WTC11 (cell line): ENCODE measurements around the gene GBF1. TPM values are rescaled to one million over a fixed set of nuclear protein-coding genes. Genes with fewer than 3 reads are reported as not detected.

Experiments used
- ATAC-seq: fragments of 200-7000 bp; cut with Tn5 transposase; 2 replicates; pipeline ENCODE4 v1.10.0; 2021; ENCODE audit warnings: mild to moderate bottlenecking, moderate library complexity
- CTCF ChIA-PET: fragments of 300-600 bp; sonication (Branson Sonifier 250); formaldehyde crosslinking; loops from one replicate; lab custom pipeline; 2021; ENCODE audit warnings: antibody characterized with exemption; lab: Charles Lee
- POLR2A ChIA-PET: fragments of 350-600 bp; sonication (Branson Sonifier 250); formaldehyde crosslinking; loops from one replicate; lab custom pipeline; 2021; ENCODE audit warnings: antibody characterized with exemption; lab: Charles Lee
- DNase-seq: peaks from one replicate; pipeline ENCODE4 v3.0.0; 2021; ENCODE audit warnings: low spot score
- H3K27ac Mint-ChIP-seq: 2 replicates; pipeline ENCODE4 v1.8.0; 2021; ENCODE audit warnings: mixed read lengths
- H3K27me3 Mint-ChIP-seq: 2 replicates; pipeline ENCODE4 v1.8.0; 2021; ENCODE audit warnings: low read depth, mild to moderate bottlenecking, moderate library complexity, mixed read lengths
- H3K36me3 Mint-ChIP-seq: 2 replicates; pipeline ENCODE4 v1.8.0; 2021; ENCODE audit warnings: mixed read lengths
- H3K4me1 Mint-ChIP-seq: 2 replicates; pipeline ENCODE4 v1.8.0; 2022; ENCODE audit warnings: mixed read lengths
- H3K4me3 Mint-ChIP-seq: 2 replicates; pipeline ENCODE4 v1.8.0; 2021; ENCODE audit warnings: mild to moderate bottlenecking, moderate library complexity, mixed read lengths
- H3K9me3 Mint-ChIP-seq: 2 replicates; pipeline ENCODE4 v1.8.0; 2021; ENCODE audit warnings: mixed read lengths
- E2F5 ChIP-seq: sonication (generic); formaldehyde crosslinking; IDR thresholded peaks from 2 replicates; pipeline ENCODE4 v1.8.1; 2022; ENCODE audit warnings: mild to moderate bottlenecking, moderate library complexity, missing genetic modification reagents
- ETV6 ChIP-seq: sonication (generic); formaldehyde crosslinking; IDR thresholded peaks from 2 replicates; pipeline ENCODE4 v1.8.1; 2022; ENCODE audit warnings: mild to moderate bottlenecking, missing genetic modification reagents
- MAX ChIP-seq: sonication (generic); formaldehyde crosslinking; IDR thresholded peaks from 2 replicates; pipeline ENCODE4 v1.8.0; 2022; ENCODE audit warnings: mild to moderate bottlenecking, missing genetic modification reagents
- SP1 ChIP-seq: sonication (generic); formaldehyde crosslinking; conservative IDR thresholded peaks from 2 replicates; pipeline ENCODE4 v1.8.1; 2022; ENCODE audit warnings: missing genetic modification reagents
- TEAD4 ChIP-seq: sonication (generic); formaldehyde crosslinking; IDR thresholded peaks from 2 replicates; pipeline ENCODE4 v1.8.0; 2022; ENCODE audit warnings: mild to moderate bottlenecking, missing genetic modification reagents
- TP53 ChIP-seq: sonication (generic); formaldehyde crosslinking; IDR thresholded peaks from 2 replicates; pipeline ENCODE4 v1.8.1; 2023; ENCODE audit warnings: mild to moderate bottlenecking, missing genetic modification reagents
- ZNF121 ChIP-seq: sonication (generic); formaldehyde crosslinking; IDR thresholded peaks from 2 replicates; pipeline ENCODE4 v1.8.0; 2023; ENCODE audit warnings: missing genetic modification reagents
- ZNF232 ChIP-seq: sonication (generic); formaldehyde crosslinking; IDR thresholded peaks from 2 replicates; pipeline ENCODE4 v1.8.0; 2022; ENCODE audit warnings: mild to moderate bottlenecking, missing genetic modification reagents
- total RNA-seq: library from RNA; stranded (reverse); gene quantifications from 3 replicates; pipeline ENCODE4 v1.2.3, GENCODE V29; 2021
- TF ChIP-seq, protein P1 (sequence below): sonication (generic); formaldehyde crosslinking; IDR thresholded peaks from 2 replicates; pipeline ENCODE4 v1.8.1; 2022; ENCODE audit warnings: missing genetic modification reagents, borderline replicate concordance
- TF ChIP-seq, protein P2 (sequence below): sonication (generic); formaldehyde crosslinking; IDR thresholded peaks from 2 replicates; pipeline ENCODE4 v1.8.1; 2023; ENCODE audit warnings: mild to moderate bottlenecking, missing genetic modification reagents, moderate library complexity
- TF ChIP-seq, protein P3 (sequence below): sonication (generic); formaldehyde crosslinking; IDR thresholded peaks from 2 replicates; pipeline ENCODE4 v1.8.1; 2022; ENCODE audit warnings: low read depth, mild to moderate bottlenecking, moderate library complexity, missing genetic modification reagents, borderline replicate concordance
- TF ChIP-seq, protein P4 (sequence below): sonication (generic); formaldehyde crosslinking; IDR thresholded peaks from 2 replicates; pipeline ENCODE4 v1.8.0; 2023; ENCODE audit warnings: missing genetic modification reagents
- TF ChIP-seq, protein P5 (sequence below): fragments of 250-450 bp; sonication (Bioruptor Pico); IDR thresholded peaks from 2 replicates; pipeline ENCODE4 v1.9.0; 2021; ENCODE audit warnings: mild to moderate bottlenecking, borderline replicate concordance
- TF ChIP-seq, protein P6 (sequence below): sonication (generic); formaldehyde crosslinking; IDR thresholded peaks from 2 replicates; pipeline ENCODE4 v1.8.1; 2023; ENCODE audit warnings: mild to moderate bottlenecking, moderate library complexity, missing genetic modification reagents
- TF ChIP-seq, protein P7 (sequence below): sonication (generic); formaldehyde crosslinking; IDR thresholded peaks from 2 replicates; pipeline ENCODE4 v1.8.0; 2023; ENCODE audit warnings: mild to moderate bottlenecking, missing genetic modification reagents

Gene GBF1
- total RNA-seq, 1 experiment from 2014 or later, result 32.4 TPM

DNA sequence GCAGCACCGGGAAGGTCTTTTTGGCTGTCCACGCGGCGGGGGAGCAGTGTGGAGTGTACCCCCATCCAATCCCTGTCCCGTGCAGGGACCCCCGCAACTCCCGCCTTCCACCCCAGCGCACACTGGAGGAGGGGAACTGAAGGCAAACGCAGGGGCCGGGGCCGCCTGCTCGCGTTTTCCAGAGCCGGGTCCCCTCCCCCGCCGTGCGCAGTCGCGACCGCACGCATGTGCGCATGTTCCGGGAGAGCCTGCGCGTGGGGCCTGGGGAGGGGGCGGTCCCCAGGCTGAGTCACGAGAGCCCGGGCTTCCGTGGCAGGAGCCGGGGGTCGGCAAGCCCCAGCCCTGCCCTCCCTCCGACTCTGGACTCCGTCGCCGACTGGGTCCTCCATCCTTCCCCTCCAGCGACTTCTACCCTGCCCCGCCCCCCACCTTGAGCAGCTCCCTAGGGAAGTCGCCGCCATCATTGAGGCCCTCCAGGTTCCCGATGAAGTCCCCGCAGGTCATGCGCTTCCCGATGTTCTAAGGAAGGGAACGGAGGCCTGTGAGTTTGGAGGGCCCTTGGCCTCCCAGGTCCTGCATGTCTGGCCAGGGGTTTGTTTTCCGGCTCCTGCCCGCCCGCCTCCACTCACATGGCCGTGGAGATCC, 165.2 kb downstream of the GBF1 start (continued):
- TF ChIP-seq, protein P1, sequence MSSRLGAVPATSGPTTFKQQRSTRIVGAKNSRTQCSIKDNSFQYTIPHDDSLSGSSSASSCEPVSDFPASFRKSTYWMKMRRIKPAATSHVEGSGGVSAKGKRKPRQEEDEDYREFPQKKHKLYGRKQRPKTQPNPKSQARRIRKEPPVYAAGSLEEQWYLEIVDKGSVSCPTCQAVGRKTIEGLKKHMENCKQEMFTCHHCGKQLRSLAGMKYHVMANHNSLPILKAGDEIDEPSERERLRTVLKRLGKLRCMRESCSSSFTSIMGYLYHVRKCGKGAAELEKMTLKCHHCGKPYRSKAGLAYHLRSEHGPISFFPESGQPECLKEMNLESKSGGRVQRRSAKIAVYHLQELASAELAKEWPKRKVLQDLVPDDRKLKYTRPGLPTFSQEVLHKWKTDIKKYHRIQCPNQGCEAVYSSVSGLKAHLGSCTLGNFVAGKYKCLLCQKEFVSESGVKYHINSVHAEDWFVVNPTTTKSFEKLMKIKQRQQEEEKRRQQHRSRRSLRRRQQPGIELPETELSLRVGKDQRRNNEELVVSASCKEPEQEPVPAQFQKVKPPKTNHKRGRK (CRISPR knock-in tag), result no peak
- TF ChIP-seq, protein P2, sequence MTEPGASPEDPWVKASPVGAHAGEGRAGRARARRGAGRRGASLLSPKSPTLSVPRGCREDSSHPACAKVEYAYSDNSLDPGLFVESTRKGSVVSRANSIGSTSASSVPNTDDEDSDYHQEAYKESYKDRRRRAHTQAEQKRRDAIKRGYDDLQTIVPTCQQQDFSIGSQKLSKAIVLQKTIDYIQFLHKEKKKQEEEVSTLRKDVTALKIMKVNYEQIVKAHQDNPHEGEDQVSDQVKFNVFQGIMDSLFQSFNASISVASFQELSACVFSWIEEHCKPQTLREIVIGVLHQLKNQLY (CRISPR knock-in tag), result no peak
- 0 out of 2 replicates have a peak, but pooled peaks have one; percentile 10 for TF ChIP-seq SP1
- TF ChIP-seq MAX, result peak; percentile 72; the same call in 1 of the 2 replicates
- TF ChIP-seq, protein P3, sequence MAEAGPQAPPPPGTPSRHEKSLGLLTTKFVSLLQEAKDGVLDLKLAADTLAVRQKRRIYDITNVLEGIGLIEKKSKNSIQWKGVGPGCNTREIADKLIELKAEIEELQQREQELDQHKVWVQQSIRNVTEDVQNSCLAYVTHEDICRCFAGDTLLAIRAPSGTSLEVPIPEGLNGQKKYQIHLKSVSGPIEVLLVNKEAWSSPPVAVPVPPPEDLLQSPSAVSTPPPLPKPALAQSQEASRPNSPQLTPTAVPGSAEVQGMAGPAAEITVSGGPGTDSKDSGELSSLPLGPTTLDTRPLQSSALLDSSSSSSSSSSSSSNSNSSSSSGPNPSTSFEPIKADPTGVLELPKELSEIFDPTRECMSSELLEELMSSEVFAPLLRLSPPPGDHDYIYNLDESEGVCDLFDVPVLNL (CRISPR knock-in tag), result no peak
- TF ChIP-seq TP53 (CRISPR knock-in tag), result 0 out of 2 replicates have a peak, but pooled peaks have one; percentile 52
- 0 out of 2 replicates have a peak, but pooled peaks have one; percentile 22 for TF ChIP-seq E2F5
- 0 out of 2 replicates have a peak, but pooled peaks have one; percentile 32 for TF ChIP-seq ZNF232 (CRISPR knock-in tag)
- TF ChIP-seq, protein P4, sequence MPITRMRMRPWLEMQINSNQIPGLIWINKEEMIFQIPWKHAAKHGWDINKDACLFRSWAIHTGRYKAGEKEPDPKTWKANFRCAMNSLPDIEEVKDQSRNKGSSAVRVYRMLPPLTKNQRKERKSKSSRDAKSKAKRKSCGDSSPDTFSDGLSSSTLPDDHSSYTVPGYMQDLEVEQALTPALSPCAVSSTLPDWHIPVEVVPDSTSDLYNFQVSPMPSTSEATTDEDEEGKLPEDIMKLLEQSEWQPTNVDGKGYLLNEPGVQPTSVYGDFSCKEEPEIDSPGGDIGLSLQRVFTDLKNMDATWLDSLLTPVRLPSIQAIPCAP, result no peak

DNA sequence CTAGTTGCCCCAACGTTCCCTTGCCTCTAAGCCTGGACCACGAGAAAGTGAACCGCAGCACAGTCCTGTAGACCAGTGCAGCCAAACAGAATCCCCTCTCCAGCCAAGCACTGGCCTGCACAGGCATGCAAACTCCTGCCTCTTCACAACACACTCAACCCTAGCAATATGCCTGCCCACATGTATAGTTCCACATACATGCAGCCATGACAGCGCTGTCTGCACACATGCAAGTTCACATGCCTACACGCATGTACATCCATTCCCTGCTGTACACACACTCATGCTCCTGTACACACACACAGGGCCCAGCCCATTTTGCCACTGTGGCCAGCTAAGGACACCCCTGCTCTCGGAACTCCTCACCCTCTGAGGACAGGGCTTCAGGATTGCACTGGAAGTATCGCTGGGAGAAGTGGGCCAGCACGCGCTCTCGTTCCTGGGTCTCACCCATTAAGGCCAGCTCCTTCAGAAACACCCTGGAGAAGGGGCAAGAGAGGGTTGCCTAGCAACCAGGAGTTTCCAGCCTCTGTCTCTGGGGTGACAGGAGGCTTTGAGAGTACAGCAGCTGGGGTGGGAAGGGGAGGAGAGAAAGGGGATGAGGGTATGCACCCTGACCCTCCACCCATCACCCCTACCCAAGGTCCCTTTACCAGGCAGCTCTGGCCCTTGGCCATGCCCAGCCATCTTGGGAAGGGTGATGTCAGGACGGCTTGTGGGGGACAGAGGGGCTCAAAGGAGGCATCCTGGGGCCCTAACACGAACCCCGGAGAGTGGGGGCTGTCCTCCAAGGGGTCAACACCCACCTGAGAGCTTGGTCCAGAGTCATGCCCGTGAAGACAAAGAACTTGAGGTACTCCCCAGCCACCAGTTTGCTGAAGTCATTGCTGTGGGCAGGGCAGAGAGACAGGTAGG, 166.3 kb downstream of the GBF1 start:
- DNase-seq, result no peak

More for the DNA sequence above, 166.3 kb downstream of the GBF1 start:
- TF ChIP-seq TEAD4 (CRISPR knock-in tag) (no peak), ETV6 (CRISPR knock-in tag) (no peak), ZNF121 (CRISPR knock-in tag) (no peak)
- TF ChIP-seq, protein P5, sequence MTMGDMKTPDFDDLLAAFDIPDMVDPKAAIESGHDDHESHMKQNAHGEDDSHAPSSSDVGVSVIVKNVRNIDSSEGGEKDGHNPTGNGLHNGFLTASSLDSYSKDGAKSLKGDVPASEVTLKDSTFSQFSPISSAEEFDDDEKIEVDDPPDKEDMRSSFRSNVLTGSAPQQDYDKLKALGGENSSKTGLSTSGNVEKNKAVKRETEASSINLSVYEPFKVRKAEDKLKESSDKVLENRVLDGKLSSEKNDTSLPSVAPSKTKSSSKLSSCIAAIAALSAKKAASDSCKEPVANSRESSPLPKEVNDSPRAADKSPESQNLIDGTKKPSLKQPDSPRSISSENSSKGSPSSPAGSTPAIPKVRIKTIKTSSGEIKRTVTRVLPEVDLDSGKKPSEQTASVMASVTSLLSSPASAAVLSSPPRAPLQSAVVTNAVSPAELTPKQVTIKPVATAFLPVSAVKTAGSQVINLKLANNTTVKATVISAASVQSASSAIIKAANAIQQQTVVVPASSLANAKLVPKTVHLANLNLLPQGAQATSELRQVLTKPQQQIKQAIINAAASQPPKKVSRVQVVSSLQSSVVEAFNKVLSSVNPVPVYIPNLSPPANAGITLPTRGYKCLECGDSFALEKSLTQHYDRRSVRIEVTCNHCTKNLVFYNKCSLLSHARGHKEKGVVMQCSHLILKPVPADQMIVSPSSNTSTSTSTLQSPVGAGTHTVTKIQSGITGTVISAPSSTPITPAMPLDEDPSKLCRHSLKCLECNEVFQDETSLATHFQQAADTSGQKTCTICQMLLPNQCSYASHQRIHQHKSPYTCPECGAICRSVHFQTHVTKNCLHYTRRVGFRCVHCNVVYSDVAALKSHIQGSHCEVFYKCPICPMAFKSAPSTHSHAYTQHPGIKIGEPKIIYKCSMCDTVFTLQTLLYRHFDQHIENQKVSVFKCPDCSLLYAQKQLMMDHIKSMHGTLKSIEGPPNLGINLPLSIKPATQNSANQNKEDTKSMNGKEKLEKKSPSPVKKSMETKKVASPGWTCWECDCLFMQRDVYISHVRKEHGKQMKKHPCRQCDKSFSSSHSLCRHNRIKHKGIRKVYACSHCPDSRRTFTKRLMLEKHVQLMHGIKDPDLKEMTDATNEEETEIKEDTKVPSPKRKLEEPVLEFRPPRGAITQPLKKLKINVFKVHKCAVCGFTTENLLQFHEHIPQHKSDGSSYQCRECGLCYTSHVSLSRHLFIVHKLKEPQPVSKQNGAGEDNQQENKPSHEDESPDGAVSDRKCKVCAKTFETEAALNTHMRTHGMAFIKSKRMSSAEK (CRISPR knock-in tag), result no peak
- TF ChIP-seq, protein P6, sequence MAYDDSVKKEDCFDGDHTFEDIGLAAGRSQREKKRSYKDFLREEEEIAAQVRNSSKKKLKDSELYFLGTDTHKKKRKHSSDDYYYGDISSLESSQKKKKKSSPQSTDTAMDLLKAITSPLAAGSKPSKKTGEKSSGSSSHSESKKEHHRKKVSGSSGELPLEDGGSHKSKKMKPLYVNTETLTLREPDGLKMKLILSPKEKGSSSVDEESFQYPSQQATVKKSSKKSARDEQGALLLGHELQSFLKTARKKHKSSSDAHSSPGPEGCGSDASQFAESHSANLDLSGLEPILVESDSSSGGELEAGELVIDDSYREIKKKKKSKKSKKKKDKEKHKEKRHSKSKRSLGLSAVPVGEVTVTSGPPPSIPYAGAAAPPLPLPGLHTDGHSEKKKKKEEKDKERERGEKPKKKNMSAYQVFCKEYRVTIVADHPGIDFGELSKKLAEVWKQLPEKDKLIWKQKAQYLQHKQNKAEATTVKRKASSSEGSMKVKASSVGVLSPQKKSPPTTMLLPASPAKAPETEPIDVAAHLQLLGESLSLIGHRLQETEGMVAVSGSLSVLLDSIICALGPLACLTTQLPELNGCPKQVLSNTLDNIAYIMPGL, result 0 out of 2 replicates have a peak, but pooled peaks have one; percentile 9
- TF ChIP-seq, protein P7, sequence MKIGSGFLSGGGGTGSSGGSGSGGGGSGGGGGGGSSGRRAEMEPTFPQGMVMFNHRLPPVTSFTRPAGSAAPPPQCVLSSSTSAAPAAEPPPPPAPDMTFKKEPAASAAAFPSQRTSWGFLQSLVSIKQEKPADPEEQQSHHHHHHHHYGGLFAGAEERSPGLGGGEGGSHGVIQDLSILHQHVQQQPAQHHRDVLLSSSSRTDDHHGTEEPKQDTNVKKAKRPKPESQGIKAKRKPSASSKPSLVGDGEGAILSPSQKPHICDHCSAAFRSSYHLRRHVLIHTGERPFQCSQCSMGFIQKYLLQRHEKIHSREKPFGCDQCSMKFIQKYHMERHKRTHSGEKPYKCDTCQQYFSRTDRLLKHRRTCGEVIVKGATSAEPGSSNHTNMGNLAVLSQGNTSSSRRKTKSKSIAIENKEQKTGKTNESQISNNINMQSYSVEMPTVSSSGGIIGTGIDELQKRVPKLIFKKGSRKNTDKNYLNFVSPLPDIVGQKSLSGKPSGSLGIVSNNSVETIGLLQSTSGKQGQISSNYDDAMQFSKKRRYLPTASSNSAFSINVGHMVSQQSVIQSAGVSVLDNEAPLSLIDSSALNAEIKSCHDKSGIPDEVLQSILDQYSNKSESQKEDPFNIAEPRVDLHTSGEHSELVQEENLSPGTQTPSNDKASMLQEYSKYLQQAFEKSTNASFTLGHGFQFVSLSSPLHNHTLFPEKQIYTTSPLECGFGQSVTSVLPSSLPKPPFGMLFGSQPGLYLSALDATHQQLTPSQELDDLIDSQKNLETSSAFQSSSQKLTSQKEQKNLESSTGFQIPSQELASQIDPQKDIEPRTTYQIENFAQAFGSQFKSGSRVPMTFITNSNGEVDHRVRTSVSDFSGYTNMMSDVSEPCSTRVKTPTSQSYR (CRISPR knock-in tag), result 0 out of 2 replicates have a peak, but pooled peaks have one; percentile 22
- ATAC-seq, result no peak
- Mint-ChIP-seq H3K4me3 (peak overlapping the region; percentile 69), H3K36me3 (no peaks in the 10 kb centered on the region), H3K9me3 (no peaks in the 10 kb centered on the region), H3K27ac (no peak overlapping the region), H3K4me1 (peaks cover 30% of the 10 kb centered on the region), H3K27me3 (peaks cover 60% of the 10 kb centered on the region)
- ChIA-PET CTCF (interaction anchor here (0.6 to 5.5 kb wide), 12 partner anchors 8 to 242 kb away, joined by 3 to 61 read pairs (median 6); partner anchors contain the start of genes CUEDC2, FBXL15 and NFKB2), POLR2A (interaction anchor here (0.6 to 1.3 kb wide), 4 partner anchors 21 to 1980 kb away, joined by 3 to 4 read pairs (median 3); partner anchors contain the start of gene CUEDC2)
